ENCODE measurements around the gene DDX41. TPM values are rescaled to one million over a fixed set of nuclear protein-coding genes. Genes with fewer than 3 reads are reported as not detected.

The DDX41 gene
- total and polyA plus RNA-seq, 2 of the 13 experiments (the other 11 are each of a cell fraction or from before 2014, with no cell fraction given), result 62.8 to 105 TPM

DNA sequence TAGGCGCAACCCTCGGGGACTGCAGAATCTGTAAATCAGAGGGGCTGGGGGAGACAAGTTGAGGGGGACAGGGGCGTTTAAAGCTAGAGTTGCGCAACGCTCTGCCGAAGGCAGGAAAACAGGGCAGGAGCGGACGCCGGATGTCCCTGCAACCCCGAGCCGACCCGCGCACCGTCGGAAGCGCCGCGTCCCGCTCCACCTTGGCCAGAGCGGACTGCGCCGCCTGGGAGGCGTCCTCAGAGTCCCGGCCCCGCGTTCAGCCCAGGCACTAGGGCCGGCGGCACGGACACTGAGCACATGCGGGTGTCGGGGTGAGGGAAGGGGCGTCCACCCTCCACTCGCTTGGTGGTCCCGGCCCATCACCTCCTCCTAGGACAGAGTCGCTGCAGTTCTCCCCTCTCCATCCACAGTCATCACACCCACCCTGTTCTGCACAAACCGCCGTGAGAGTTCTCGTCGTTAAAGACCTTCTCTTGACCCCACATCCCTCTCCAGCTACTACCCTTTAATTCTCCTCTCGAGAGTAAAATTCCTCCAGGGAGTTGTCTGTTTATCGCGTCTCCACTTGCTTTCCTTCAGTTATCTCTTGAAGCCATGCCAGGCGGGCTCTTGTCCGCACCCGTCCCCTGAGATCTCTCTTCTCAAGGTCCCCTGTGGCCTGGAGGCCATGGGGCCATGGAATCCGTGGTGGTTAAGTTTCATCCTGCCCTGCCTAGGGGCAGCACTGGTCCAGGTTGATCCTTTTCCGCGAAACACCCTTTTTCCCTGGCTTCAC lies 18.6 kb downstream of the DDX41 start:
- no peak for FAIRE-seq
- CTCF ChIA-PET (ENCODE audit: low intra/inter-chr PET ratio, low total read pairs), result interaction anchor here (1.0 kb wide), 1 partner anchor 42 kb away, joined by 3 read pairs; no protein-coding TSS in a partner anchor
- H3K9ac ChIP-seq (ENCODE audit: insufficient read depth, low read depth, low read length), result peak overlapping the region; percentile 42; the same call in 1 of the 2 replicates
- no peak overlapping the region for H3K27ac ChIP-seq (ENCODE audit: extremely low read length, insufficient read depth, low read length)
- in situ Hi-C loops (cut with HindIII; ENCODE audit: extremely low pct_ligation_motif_present, low pct_unique_long_range_greater_than_20kb), result no loop called here
- WGBS (ENCODE audit: low lambda C conversion rate), result 15% methylated on average over 21 of the region's 48 CpGs
- no peak overlapping the region for H2AFZ ChIP-seq (ENCODE audit: low read length)
- BruUV-seq (replicated peaks), result no TSS peak
- peak; percentile 24 for DNase-seq (ENCODE audit: low spot score)
- no peaks in the 10 kb centered on the region for H3K79me2 ChIP-seq (ENCODE audit: insufficient read depth, low read length)
- peaks cover 2 to 36% of the 10 kb centered on the region in 2 experiments; a peak in 4 of 5 replicates for H3K27me3 ChIP-seq (ENCODE audit: control insufficient read depth in 1 of 2, insufficient read depth in 2 of 2, low read length in 2 of 2)
- peak overlapping the region; percentile 84 for H3K4me2 ChIP-seq (ENCODE audit: low read depth, low read length)
- peak overlapping the region; percentile 26 to 85 (median 51) for H3K4me3 ChIP-seq (replicated peaks in 1 of 3; ENCODE audit: insufficient read depth in 1 of 3, low read depth in 2 of 3, low read length in 3 of 3)
- no peaks in the 10 kb centered on the region for H3K36me3 ChIP-seq (replicated peaks in 1 of 2; ENCODE audit: control insufficient read depth in 1 of 2, insufficient read depth in 2 of 2, low read length in 2 of 2)
- intact Hi-C loops (cut with micrococcal nuclease; ENCODE audit: unreplicated experiment), result loop anchor here (5.0 kb wide), 1 partner anchor 186 kb away; the partner anchor contains the start of gene MXD3
- H4K20me1 ChIP-seq (ENCODE audit: insufficient read depth, low read length), result peaks cover 15% of the 10 kb centered on the region; the same call in 1 of the 2 replicates
- POLR2A ChIA-PET, result interaction anchor here (0.6 to 3.6 kb wide), 22 partner anchors 17 to 411 kb away, joined by 3 to 42 read pairs (median 4); partner anchors contain the start of genes DDX41, FGFR4 and TMED9
- H3K4me1 ChIP-seq (ENCODE audit: insufficient read depth, low read length), result peaks cover 65% of the 10 kb centered on the region
- ATAC-seq, result peak; percentile 16
- no peaks in the 10 kb centered on the region for H3K9me3 ChIP-seq (ENCODE audit: low read length)
- TF ChIP-seq CEBPG (CRISPR knock-in tag; IDR thresholded peaks at IDR 0.05) (peak; percentile 84), NKX3-1 (CRISPR knock-in tag; IDR thresholded peaks at IDR 0.05) (no peak), ZNF720 (CRISPR knock-in tag; IDR thresholded peaks at IDR 0.05) (no peak), ZNF569 (CRISPR knock-in tag; IDR thresholded peaks at IDR 0.05; ENCODE audit: borderline replicate concordance) (no peak), ZNF580 (CRISPR knock-in tag; IDR thresholded peaks at IDR 0.05; ENCODE audit: borderline replicate concordance, low read depth) (no peak), ZBTB7B (CRISPR knock-in tag; IDR thresholded peaks at IDR 0.05) (no peak), ZNF121 (CRISPR knock-in tag; IDR thresholded peaks at IDR 0.05) (no peak; the same call in 1 of the 2 replicates), ZNF3 (CRISPR knock-in tag; IDR thresholded peaks at IDR 0.05) (no peak), ZNF605 (CRISPR knock-in tag; IDR thresholded peaks at IDR 0.05) (peak; percentile 73), ATF7-NPFF (CRISPR knock-in tag; IDR thresholded peaks at IDR 0.05; ENCODE audit: low read depth) (no peak), ZNF576 (CRISPR knock-in tag; IDR thresholded peaks at IDR 0.05) (no peak), GFI1 (CRISPR knock-in tag; IDR thresholded peaks at IDR 0.05; ENCODE audit: borderline replicate concordance) (no peak), ZNF383 (CRISPR knock-in tag; IDR thresholded peaks at IDR 0.05; ENCODE audit: borderline replicate concordance) (no peak), REL (CRISPR knock-in tag; conservative IDR thresholded peaks at IDR 0.05) (no peak), NFE2 (CRISPR knock-in tag; IDR thresholded peaks at IDR 0.05) (no peak), CHD2 (IDR thresholded peaks at IDR 0.05; ENCODE audit: low read depth, low read length) (no peak), KDM5A (IDR thresholded peaks at IDR 0.05; ENCODE audit: borderline replicate concordance, low read length) (no peak), ZNF792 (CRISPR knock-in tag; IDR thresholded peaks at IDR 0.05) (no peak), IRF1 (CRISPR knock-in tag; IDR thresholded peaks at IDR 0.05; ENCODE audit: low read depth) (no peak), HOXA9 (CRISPR knock-in tag; IDR thresholded peaks at IDR 0.05; ENCODE audit: borderline replicate concordance) (no peak), KDM3A (CRISPR knock-in tag; IDR thresholded peaks at IDR 0.05; ENCODE audit: low read depth) (peak; percentile 37; the same call in 1 of the 2 replicates), RAD21 (CRISPR knock-in tag; IDR thresholded peaks at IDR 0.05) (no peak), SUZ12 (IDR thresholded peaks at IDR 0.05; ENCODE audit: low read depth, low read length) (no peak)
- TF ChIP-seq, protein P1, sequence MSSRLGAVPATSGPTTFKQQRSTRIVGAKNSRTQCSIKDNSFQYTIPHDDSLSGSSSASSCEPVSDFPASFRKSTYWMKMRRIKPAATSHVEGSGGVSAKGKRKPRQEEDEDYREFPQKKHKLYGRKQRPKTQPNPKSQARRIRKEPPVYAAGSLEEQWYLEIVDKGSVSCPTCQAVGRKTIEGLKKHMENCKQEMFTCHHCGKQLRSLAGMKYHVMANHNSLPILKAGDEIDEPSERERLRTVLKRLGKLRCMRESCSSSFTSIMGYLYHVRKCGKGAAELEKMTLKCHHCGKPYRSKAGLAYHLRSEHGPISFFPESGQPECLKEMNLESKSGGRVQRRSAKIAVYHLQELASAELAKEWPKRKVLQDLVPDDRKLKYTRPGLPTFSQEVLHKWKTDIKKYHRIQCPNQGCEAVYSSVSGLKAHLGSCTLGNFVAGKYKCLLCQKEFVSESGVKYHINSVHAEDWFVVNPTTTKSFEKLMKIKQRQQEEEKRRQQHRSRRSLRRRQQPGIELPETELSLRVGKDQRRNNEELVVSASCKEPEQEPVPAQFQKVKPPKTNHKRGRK (CRISPR knock-in tag; IDR thresholded peaks at IDR 0.05), result no peak

Measured in HepG2 (cell line).